GM12875 (cell line): Measurements from ENCODE around the gene NUBP1.
"Not testable (repeated sequence)": the region's sequence is repeated elsewhere in the genome, so short reads cannot be mapped to it uniquely, and the experiment has no call there.

Experiments used
- H3K4me3 ChIP-seq: one replicate; pipeline ENCODE4 v1.5.1; 2011; ENCODE audit warnings: low read depth, low read length, control low read depth
- CTCF ChIP-seq: IDR thresholded peaks from 2 replicates; pipeline ENCODE4 v1.5.1; 2011; ENCODE audit warnings: low read depth, mild to moderate bottlenecking, control low read depth, inconsistent platforms, low read length, moderate library complexity, borderline replicate concordance; ENCODE audit not compliant: insufficient read depth

The NUBP1 gene

GRCh38 chr16:10763456-10763855 lies 19.8 kb downstream of the NUBP1 start:
- no peak for TF ChIP-seq CTCF
- no peak overlapping the region for H3K4me3 ChIP-seq

GRCh38 chr16:10765772-10766171 lies 22.1 kb downstream of the NUBP1 start:
- no peak overlapping the region for H3K4me3 ChIP-seq
- TF ChIP-seq CTCF: no peak

- H3K4me3 ChIP-seq: no peak overlapping the region
- TF ChIP-seq CTCF: no peak
Observed at GRCh38 chr16:10767127-10767526, 23.5 kb downstream of the NUBP1 start.

- no peak overlapping the region for H3K4me3 ChIP-seq
- no peak for TF ChIP-seq CTCF
Observed at GRCh38 chr16:10769381-10769780, 25.7 kb downstream of the NUBP1 start.

- no peak for TF ChIP-seq CTCF
- no peak overlapping the region for H3K4me3 ChIP-seq
Observed at GRCh38 chr16:10770907-10771306, 27.3 kb downstream of the NUBP1 start.

- TF ChIP-seq CTCF: no peak
- no peak overlapping the region for H3K4me3 ChIP-seq
Observed at GRCh38 chr16:10776280-10776679, 32.6 kb downstream of the NUBP1 start.

GRCh38 chr16:10776923-10777322 lies 33.3 kb downstream of the NUBP1 start:
- not testable (repeated sequence) for H3K4me3 ChIP-seq

GRCh38 chr16:10777356-10777755 lies 33.7 kb downstream of the NUBP1 start:
- no peak for TF ChIP-seq CTCF
- no peak overlapping the region for H3K4me3 ChIP-seq

GRCh38 chr16:10779908-10780307 lies 36.3 kb downstream of the NUBP1 start:
- H3K4me3 ChIP-seq: not testable (repeated sequence)
